Pons (tissue), 1 donor: ENCODE results near the gene FAM25G.
"Not testable (repeated sequence)": the region's sequence is repeated elsewhere in the genome, so short reads cannot be mapped to it uniquely, and the experiment has no call there.

Experiments
- DNase-seq: peaks from one replicate; pipeline ENCODE4 v3.0.0-alpha.2; 2016; ENCODE audit warnings: low spot score

FAM25G gene

DNA sequence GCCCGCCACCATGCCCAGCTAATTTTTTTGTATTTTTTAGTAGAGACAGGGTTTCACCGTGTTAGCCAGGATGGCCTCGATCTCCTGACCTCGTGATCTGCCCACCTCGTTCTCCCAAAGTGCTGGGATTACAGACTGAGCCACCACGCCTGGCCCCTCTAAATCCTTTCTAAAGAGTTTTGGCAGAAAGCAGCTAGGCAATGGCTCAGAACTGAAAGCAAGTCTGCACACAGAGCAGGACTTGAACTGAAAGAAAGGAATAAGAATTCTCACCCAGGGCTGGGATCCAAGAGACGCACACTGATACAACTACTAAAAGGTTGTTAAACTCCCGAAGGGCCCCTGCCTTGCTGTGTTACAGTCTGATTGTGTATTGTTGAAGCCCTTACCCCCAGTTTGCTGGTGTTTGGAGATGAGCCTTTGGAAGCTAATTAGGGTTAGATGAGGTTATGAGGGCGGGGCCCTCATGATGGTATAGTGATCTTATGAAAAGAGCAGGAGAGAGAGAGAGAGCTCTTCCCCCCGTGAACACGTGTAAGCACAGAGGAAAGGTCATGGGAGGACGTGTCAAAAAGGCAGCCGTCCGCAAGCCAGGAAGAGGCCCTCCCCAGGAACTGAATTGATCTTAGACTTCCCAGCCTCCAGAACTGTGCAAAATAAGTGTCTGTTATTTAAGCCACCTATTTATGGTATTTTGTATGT is 26.1 kb downstream of the FAM25G start:
- DNase-seq, result not testable (repeated sequence)

DNA sequence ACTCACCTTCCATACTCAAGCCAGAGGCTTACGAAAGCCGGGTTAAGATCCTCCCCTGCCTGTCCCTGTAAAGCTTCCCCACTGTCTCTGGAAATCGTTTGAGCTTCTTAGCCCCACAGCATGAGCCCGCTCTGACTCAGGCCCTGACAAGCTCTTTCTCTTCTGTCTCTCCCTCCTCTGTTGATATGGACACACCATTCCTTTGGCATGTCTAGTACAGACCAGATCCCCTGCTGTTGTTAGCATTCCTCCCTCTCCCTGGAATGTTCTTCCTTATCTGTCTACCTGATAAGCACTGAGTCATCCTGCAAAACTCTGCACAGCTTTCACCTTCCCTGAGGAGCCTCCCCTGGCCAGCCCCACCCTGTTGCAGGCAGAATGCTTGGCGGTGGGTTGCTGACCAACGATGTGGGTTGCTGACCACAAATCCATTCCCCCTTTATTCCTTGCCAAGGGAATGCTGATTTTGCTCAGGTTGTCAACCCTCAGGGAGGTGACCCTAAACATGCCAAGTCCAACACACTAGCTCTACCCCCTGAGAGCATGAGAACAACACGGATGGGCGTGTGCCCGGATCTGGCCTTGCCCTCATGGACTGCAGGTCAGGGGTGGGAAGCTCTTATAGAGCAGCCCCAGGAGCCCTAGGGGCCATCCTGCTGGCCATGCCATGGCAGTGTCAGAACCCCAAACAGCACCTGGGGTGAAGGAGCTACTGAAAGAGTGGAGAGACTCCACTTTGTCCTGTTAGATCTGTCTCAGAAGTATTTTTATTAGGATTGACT is 28.7 kb downstream of the FAM25G start:
- DNase-seq, result not testable (repeated sequence)

DNA sequence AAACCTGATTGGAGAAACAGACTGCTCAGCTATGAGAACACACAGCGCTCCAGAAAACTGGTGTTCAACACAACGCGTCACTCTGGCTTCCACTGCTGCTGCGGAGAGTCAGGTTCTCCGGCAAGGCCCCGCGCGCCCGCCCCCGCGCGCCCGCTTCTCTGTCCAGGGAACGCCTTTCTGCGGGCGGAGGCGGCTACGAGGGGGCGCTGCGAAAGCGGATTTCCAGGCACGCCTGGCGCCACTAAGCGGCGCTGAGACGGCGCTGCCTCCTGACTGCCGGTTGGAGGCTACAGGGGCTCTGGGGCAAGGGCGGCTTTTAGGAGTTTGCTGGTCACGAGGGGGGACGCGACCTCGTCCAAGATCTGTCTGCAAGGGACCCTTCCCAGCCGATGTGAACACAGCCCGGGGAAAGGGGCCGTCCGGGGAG is 30.2 kb downstream of the FAM25G start:
- DNase-seq, result not testable (repeated sequence)

DNA sequence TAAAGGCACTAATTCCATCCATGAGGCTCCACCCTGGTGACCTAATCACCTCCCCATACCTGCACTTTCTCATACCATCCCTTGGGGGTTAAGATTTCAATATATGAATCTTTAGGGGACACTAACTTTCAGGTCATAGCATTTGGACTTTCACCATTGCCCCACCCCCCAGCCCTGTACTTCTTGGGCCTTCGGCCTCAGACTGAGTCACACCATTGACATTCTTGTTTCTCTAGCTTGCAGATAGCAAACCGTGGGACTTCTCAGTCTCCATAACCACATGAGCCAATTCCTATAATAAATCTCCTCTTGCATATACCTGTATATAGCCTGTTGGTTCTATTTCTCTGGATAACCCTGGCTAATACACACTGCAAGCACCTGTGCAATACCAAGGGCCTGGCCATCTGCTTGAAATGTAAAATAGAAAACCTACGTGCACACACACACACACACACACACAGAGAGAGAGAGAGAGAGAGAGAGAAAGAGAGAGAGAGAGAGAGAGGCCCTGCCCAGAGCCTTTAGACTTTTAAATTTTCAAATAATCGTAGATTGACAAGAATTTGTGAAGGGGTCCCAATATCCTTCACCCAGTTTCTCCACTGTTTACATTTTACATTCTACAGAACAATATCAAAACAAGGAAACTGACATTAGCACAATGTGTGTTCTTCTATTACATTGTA is 32.9 kb downstream of the FAM25G start:
- no peak for DNase-seq

DNA sequence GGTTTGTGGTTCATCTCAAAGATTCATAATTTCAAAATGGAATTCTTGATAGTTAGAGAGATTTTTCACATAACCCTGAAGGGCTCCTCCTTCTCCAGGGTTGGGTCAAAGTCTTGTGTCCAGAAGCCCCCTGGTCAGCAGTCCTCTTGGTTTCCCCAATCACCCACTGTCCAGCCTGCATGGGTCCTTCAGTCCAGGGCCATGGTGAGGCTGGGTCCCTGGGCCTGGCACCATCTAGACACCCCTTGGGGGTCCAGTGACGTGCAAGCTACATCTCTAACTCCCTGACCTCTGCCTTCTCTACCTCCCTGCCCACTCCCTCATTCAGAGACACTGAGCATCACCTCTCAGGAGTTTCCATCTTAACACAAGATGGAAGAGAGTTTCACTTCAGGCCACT is 33.7 kb downstream of the FAM25G start:
- no peak for DNase-seq

DNA sequence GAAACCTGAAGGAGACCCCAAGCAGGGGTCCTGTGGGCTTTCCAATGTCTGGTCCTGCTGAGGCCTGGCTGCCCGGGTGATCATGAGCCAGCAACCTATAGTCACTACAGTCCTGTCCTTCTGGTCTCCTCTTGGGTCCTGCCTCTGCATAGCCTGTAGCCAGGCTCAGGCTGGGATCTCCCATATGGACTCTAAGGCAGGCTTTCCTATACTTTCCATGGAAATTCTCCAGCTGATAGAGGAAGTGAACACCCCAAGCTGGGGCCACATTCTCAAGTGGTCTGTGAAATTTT is 34.0 kb downstream of the FAM25G start:
- no peak for DNase-seq

DNA sequence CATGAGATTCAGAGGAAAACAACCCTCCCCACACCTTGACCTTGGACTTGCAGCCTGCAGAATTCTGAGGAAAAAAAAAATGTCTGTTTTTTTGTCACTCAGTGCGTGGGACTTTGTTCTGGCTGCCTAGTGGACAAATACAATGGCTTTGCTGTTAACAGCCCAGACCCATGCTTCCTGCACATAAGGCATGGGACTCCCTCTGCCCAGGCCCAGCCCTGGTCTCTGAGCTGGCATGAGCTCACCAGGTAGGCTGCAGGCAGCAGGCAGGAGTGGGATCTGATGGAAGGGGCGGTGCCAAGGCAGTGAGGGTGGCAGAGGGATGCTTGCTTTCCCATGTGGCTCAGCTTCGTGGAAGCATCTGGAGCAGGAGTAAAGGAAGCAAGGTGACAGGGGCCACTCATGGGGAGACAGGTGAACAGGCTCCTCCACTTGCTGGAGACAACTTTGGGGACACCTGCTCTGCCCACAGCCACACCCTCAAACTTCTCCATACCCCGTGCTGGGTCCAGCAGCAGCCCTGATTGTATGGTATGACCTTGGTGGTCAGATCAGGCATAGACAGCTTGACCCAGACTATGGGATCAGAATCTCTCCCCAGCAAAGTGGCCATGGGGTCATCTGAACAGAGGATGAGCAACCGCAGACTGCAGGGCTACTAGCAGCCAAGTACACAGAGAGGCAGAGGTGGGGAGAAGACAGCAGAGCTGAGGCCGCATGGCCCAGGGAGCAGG is 34.5 kb downstream of the FAM25G start:
- DNase-seq, result peak; percentile 62

DNA sequence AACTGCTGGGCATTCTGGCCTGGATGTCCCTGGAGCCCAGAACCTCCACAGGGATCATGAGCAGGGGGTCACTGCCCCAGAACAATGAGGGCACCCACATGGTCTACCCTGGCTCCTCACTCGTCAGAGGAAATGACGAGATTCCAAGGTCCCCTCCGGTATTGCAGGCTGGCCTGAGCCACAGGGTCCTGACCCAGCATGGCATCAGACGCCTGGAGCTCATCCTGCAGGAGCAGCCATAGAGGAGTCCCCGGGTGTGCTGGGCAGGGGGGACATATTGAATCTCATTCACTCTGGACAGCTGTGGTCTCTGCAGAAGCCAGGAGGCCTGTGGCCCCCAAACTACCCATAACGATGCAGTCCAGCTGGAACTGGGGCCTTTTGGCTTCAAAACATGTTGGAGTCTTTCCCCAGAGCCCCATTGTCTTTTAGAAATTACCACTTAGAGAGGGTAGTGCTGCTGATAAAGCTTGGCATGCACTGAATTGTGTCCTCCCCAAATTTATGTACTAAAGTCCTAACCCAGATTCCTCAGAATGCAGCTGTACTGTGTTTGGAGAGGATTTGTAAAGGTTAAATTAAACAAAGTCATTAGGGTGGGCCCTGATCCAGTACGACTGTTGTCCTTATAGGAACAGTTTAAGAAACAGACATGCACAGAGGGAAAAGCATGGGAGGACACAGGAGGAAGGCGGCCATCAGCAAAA is 35.3 kb downstream of the FAM25G start:
- DNase-seq, result no peak

DNA sequence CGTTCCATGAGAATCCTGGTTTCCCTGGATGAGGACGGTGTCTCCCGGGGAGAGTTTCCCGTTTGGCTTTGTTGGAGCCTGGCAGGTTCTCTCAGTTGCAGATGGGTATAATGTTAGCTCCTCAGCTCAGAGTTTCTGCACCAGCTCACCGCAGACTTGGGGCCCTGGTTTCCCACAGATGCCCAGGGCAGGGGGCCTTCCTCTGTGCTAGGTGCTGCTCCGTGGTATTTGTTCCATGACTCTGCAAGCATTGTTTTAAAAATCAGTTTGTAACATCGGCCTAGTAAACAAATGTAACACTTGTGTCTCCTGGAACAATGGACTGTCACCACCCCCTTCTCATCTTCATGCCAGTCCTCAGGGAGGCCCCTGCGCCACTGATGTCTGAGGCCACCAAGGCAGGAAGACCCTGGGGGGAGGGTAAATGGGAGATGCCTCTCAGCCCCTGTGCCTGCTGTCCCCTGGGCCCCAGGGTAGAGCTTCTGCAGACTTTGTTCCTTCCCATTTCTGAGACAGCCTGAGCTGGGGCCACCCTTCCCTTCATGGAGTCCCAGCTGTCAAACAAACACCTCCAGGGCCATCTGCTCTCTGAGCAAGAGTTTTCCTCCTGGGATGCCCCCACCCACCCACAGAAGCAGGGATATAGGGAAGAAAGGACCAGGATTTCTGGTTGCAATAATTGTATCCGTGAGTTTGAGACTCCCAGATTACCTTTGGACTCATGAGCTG is 36.0 kb downstream of the FAM25G start:
- peak; percentile 3 for DNase-seq

DNA sequence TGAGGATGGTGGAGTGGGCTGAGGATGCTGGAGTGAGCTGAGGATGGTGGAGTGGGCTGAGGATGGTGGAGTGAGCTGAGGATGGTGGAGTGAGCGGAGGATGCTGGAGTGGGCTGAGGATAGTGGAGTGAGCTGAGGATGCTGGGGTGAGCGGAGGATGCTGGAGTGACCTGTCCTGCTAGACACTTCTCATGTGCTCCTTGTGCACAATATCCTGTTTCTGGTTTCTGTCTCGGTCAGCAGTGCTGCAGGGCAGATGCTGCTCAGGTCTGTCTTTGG is 36.8 kb downstream of the FAM25G start:
- no peak for DNase-seq

DNA sequence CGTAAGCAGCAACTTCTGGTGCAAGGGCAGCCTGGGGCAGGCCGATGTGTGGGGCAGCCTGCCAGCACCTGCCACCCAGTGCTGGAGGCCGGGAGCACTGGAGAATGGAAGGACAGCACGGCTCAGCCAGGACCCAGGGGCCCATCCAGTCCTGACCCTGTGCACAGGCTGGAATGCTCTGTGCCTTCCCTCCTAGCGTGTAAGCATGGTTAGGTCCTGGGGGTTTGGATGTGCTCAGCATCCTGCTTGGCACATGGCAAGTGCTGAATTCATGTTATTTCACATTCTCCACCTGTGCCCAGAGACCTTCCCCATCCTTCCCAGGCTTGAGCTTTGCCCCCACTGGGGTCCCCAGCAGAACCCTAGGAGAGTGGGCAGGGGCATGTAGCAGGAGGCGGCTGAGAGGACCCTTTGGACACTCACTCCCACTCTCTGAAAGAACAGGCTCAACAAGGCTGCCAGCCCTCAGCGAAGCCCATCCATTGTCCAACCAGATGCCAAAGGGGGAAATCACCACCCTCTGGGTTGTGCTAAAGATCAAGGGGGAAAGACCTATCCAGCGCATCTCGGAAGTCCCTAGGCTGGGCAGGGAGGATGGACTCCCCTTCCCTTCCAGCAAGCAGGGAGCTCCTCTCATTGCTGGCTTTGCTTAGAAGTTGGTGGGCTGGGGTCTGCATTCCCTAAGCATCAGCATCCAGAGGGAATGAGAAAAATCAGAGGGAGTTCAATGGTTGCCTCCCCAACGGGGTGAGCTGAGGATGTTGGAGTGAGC is 37.3 kb downstream of the FAM25G start:
- no peak for DNase-seq

DNA sequence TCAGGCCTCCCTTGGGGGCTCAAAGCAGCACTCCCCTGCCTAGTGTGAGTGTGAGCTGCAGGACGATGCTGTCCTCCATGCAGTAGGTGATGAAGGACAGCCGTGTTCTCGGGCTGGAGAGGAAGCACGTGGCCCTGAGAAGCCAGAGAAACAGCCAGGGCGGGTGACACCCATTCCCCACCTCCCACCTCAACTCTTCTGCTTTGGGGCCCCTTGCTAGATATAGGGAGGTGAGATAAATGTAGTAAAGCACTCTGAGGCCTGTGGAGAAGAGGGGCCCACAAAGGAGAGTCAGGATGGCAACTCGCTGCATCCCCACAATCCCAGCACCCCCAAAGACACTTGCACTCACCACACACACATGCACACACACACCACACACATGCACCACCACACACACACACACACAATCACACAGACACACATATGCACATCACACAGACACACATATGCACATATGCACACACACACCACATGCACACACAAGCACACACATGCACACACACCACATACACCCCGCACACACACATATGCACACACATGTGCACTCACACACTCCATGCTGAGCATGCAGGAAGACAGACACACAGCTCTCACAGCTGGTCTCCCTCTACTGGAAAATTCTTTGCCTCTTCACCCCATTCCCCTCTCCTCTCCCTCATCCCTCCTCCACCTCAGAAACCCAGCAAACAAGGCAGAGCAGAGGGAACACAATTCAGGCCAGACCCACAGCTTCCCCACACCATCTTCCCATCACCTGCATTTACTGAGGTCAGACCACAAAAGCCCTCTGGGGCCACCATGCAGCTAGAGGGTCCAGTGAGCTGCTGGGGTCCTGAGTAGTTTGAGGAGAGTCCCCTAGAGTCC is 38.1 kb downstream of the FAM25G start:
- no peak for DNase-seq

DNA sequence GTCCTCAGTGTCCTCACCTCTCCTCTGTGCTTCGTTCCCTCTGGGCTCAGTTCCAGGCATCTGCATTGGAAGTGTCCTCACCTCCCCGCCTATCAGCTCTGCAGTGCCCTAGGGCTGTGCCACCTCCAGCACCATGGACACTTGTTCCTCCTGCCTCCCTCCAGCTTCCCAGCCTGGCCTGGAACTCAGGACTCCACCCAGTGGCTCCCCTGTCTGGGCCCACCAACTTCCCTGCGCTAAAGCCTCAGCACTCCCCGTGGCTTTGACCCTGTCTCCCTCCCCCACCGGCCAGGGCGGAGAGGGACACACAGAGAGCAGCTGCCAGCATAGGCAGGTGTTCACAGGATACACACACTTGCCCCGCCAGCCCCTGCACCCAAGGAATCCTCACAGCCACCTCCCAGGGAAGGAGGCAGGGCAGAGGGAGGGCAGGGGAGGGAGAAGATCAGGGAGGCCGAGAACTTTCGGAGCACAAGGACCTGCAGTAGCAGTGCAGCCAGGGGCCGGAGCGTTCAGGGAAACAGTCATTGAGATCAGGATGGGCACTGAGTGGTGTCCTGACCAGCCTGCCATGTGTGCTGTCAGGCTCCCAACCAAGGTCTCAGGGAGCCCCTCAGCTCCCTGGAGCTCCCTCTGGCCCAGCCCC is 38.9 kb downstream of the FAM25G start:
- DNase-seq, result no peak

DNA sequence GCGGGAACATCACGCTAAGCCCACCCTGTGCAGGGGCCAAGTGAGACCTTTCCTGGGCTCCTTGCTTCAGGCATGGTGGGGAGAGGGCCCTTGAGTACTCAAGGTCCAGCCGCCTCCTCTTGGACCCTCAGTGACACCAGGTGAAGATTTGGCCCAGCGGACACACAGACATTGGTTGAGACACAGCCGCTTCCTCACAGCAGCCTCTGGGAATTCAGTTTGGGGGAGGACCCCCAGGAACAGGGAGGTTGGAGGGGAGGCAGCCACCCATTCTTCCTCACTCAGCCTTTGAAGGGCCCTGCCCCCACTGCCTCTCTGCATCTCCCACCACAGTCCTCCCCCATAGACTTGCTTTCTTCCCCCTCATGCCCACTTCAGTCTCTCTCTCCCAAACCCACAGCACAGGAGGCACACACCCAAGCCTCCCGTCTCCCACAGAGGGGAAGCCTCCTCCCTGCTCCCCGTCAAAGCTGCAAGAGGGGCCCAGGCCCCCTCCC is 39.5 kb downstream of the FAM25G start:
- no peak for DNase-seq

DNA sequence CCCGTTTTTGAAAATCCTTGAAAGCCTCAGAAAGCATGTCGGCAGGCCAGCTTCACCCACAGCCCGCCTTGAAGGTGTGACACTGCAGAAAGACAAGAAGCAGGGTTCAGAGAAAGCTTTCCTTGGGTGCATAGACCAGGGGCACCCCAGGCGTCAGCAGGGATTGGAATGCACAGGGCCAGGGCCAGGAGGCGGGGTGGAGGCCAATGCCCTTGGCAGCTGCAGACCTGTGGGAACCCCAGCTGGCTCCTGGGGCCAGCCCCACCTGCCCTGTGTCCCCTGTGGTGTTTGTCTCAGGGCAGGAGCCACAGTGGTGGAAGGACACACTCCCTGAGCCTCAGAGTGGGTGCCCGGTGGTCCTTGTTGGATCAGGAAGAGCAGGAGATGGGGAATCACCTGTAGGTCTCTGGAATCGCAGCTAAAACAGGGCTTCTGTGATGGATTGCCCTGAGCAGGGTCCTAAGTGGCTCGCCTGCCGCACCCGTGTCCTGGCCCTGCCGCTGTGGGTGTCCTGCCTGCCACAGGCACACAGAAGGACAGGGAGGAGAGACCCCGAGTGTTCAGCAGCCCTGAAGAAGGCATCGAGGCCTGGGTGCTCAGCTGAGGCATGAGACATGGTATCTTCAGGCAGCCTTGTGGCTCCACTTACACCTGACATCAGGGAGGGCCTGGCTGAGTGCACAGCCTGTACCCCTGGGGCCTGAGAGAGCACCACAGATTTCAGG is 40.1 kb downstream of the FAM25G start:
- no peak for DNase-seq

DNA sequence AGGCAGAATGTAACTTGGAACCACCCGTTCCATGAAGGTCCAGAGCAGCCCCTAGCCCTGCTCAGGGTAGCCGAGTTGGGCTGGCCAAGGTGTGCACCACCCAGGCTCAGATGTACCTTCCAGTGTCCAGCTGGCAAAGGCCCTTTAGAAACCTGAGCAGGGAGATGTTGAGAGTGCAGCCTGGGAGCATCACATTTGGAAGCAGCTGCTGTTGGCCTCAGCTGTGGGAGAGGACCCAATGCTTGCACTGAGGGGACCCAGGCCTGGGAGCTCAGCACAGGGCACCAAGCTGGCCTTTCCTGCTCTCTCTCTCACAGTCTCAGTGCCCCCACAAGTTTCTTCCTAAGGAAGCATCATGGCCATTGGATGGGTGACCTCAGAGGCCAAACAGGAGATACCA is 41.1 kb downstream of the FAM25G start:
- DNase-seq, result no peak

DNA sequence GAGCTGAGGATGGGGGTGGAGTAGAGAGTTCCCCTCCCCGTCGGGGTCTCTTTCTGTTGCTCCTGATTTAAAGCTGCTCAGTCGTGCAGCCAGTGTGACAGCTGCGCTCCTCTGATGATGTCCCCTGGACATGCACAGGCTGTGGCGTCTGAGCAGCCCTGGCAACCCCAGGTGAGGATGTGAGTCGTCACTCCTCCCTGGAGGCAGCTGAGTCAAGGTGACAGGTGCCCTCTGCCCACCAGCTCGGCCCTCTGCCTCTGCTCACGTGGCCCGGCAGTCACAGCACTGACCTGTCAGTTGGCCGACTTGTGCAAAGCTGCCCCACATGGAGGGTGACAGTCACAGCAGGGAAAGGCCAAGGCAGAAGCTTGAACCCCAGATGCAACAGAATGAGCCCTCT is 41.5 kb downstream of the FAM25G start:
- DNase-seq, result no peak
